H1 (cell line): ENCODE results near the gene CELSR1. TPM values are rescaled to one million over a fixed set of nuclear protein-coding genes. Genes with fewer than 3 reads are reported as not detected.
A peak's percentile ranks its signal among the peaks of the same experiment; 100 is the strongest.

ENCODE experiments used
- CTCF ChIA-PET: fragments of 300-600 bp; sonication (Branson Sonifier 250); formaldehyde crosslinking; loops from one replicate; lab custom pipeline; 2021; ENCODE audit not compliant: partially characterized antibody; lab: Charles Lee
- POLR2A ChIA-PET: fragments of 300-600 bp; sonication (Branson Sonifier 250); formaldehyde crosslinking; loops from one replicate; lab custom pipeline; 2021; ENCODE audit warnings: inconsistent platforms; ENCODE audit not compliant: partially characterized antibody; lab: Charles Lee
- DNase-seq, 2 experiments: peaks; one replicate each; pipeline versions ENCODE4 v3.0.0 to v3.0.0-alpha.2; 2010 to 2022; ENCODE audit warnings: low spot score in 2 of 2, low read depth in 1 of 2, mixed read lengths in 1 of 2
- FAIRE-seq: peaks from 2 replicates; lab custom pipeline; 2011; peaks lifted over from hg19 to GRCh38; lab: Jason Lieb, UNC
- H2AFZ ChIP-seq: 2 replicates; pipeline ENCODE4 v1.8.1; 2012; ENCODE audit warnings: low read length, inconsistent platforms
- H2AK5ac ChIP-seq: 2 replicates; pipeline ENCODE4 v1.6.1; 2013; ENCODE audit warnings: low read depth, low read length
- H2BK120ac ChIP-seq: replicated peaks from 2 replicates; pipeline ENCODE3; 2013; ENCODE audit warnings: low read depth, low read length, inconsistent platforms
- H2BK12ac ChIP-seq: 2 replicates; pipeline ENCODE4 v1.6.1; 2013; ENCODE audit warnings: low read depth, low read length
- H2BK15ac ChIP-seq: 2 replicates; pipeline ENCODE4 v1.6.1; 2013; ENCODE audit warnings: low read length
- H2BK20ac ChIP-seq: 2 replicates; pipeline ENCODE4 v1.6.1; 2013; ENCODE audit warnings: low read length
- H2BK5ac ChIP-seq: 2 replicates; pipeline ENCODE4 v1.6.1; 2013; ENCODE audit warnings: low read depth, low read length
- H3K14ac ChIP-seq: 2 replicates; pipeline ENCODE4 v1.6.1; 2013; ENCODE audit warnings: inconsistent platforms; ENCODE audit not compliant: insufficient read length
- H3K18ac ChIP-seq: 2 replicates; pipeline ENCODE4 v1.6.1; 2013; ENCODE audit warnings: low read length; ENCODE audit errors: extremely low read depth
- H3K23ac ChIP-seq: 2 replicates; pipeline ENCODE4 v1.6.1; 2013; ENCODE audit warnings: inconsistent platforms; ENCODE audit not compliant: insufficient read length
- H3K23me2 ChIP-seq: 2 replicates; pipeline ENCODE4 v1.6.1; 2013; ENCODE audit warnings: low read depth, low read length
- H3K27ac ChIP-seq: 2 replicates; pipeline ENCODE4 v1.6.1; 2011; ENCODE audit warnings: low read depth, low read length, inconsistent platforms
- H3K27me3 ChIP-seq, 4 experiments: replicated peaks in 1 of 4; 1 replicate in 1 of 4; 2 replicates in 3 of 4; pipeline versions ENCODE4 v1.6.1 to v1.8.1; 2011 to 2013; ENCODE audit warnings: low read length in 3 of 4, mild to moderate bottlenecking in 3 of 4, inconsistent platforms in 2 of 4, mixed read lengths in 2 of 4, moderate library complexity in 1 of 4; ENCODE audit not compliant: control insufficient read depth in 3 of 4, insufficient read depth in 3 of 4; ENCODE audit errors: extremely low read depth in 1 of 4
- H3K36me3 ChIP-seq, 4 experiments: 2 replicates each; pipeline versions ENCODE4 v1.6.1 to v1.8.1; 2011 to 2013; ENCODE audit warnings: mild to moderate bottlenecking in 4 of 4, low read length in 3 of 4, moderate library complexity in 2 of 4, control low read depth in 1 of 4, inconsistent platforms in 1 of 4; ENCODE audit not compliant: insufficient read depth in 4 of 4, control insufficient read depth in 2 of 4
- H3K4ac ChIP-seq: replicated peaks from 2 replicates; pipeline ENCODE3; 2013; ENCODE audit warnings: low read length, low read depth, mixed read lengths, inconsistent platforms; ENCODE audit not compliant: insufficient read length
- H3K4me1 ChIP-seq, 4 experiments: replicated peaks in 1 of 4; 1 replicate in 1 of 4; 2 replicates in 3 of 4; pipeline versions ENCODE4 v1.6.1 to v1.8.1; 2011 to 2013; ENCODE audit warnings: low read length in 3 of 4, inconsistent platforms in 2 of 4, mixed read lengths in 1 of 4; ENCODE audit not compliant: insufficient read depth in 4 of 4, control insufficient read depth in 3 of 4
- H3K4me2 ChIP-seq, 2 experiments: 2 replicates each; pipeline versions ENCODE4 v1.6.1 to v1.8.1; 2011 to 2013; ENCODE audit warnings: low read depth in 2 of 2, low read length in 2 of 2, control low read depth in 1 of 2, inconsistent platforms in 1 of 2, mild to moderate bottlenecking in 1 of 2; ENCODE audit not compliant: insufficient read depth in 1 of 2
- H3K4me3 ChIP-seq, 4 experiments: fragments of 200-600, 300-600 bp in 1 of 4; sonication (generic), shearing (Covaris generic), sonication (Bioruptor Twin) in 1 of 4; 2 replicates each; pipeline versions ENCODE4 v1.5.1 to v1.8.1; 2011 to 2016; ENCODE audit warnings: low read length in 4 of 4, low read depth in 3 of 4, control low read depth in 2 of 4, inconsistent platforms in 2 of 4, mild to moderate bottlenecking in 2 of 4, mixed read lengths in 1 of 4, moderate library complexity in 1 of 4; ENCODE audit not compliant: insufficient read depth in 2 of 4; ENCODE audit errors: extremely low read depth in 1 of 4
- H3K56ac ChIP-seq: replicated peaks from 2 replicates; pipeline ENCODE3; 2013; ENCODE audit warnings: low read depth, mild to moderate bottlenecking, mixed read lengths, low read length, inconsistent platforms; ENCODE audit not compliant: insufficient read length
- H3K79me1 ChIP-seq: 2 replicates; pipeline ENCODE4 v1.6.1; 2013; ENCODE audit warnings: low read depth, low read length, control low read depth
- H3K79me2 ChIP-seq, 2 experiments: 2 replicates each; pipeline versions ENCODE4 v1.6.1 to v1.8.1; 2012 to 2013; ENCODE audit warnings: low read length in 2 of 2, mild to moderate bottlenecking in 2 of 2, inconsistent platforms in 1 of 2; ENCODE audit not compliant: insufficient read depth in 2 of 2, control insufficient read depth in 1 of 2
- H3K9ac ChIP-seq, 4 experiments: replicated peaks in 1 of 4; 1 replicate in 1 of 4; 2 replicates in 3 of 4; pipeline versions ENCODE4 v1.6.1 to v1.8.1; 2011 to 2013; ENCODE audit warnings: low read depth in 3 of 4, low read length in 3 of 4, control low read depth in 2 of 4, mild to moderate bottlenecking in 2 of 4, moderate library complexity in 2 of 4, inconsistent platforms in 1 of 4; ENCODE audit errors: extremely low read depth in 1 of 4
- H3K9me3 ChIP-seq, 2 experiments: 2 replicates each; pipeline versions ENCODE4 v1.6.1 to v1.8.1; 2012 to 2013; ENCODE audit warnings: mild to moderate bottlenecking in 2 of 2, moderate library complexity in 2 of 2, control low read depth in 1 of 2, inconsistent platforms in 1 of 2, low read depth in 1 of 2, low read length in 1 of 2, mixed read lengths in 1 of 2; ENCODE audit not compliant: insufficient read depth in 2 of 2
- H4K20me1 ChIP-seq, 2 experiments: replicated peaks in 1 of 2; 2 replicates each; pipeline versions ENCODE3 to v1.8.1; 2011 to 2013; ENCODE audit warnings: inconsistent platforms in 2 of 2, low read length in 2 of 2, mild to moderate bottlenecking in 1 of 2; ENCODE audit not compliant: insufficient read depth in 2 of 2, control insufficient read depth in 1 of 2
- H4K5ac ChIP-seq: 2 replicates; pipeline ENCODE4 v1.6.1; 2013; ENCODE audit warnings: low read length, low read depth, mixed read lengths, inconsistent platforms; ENCODE audit not compliant: insufficient read length
- H4K8ac ChIP-seq: 2 replicates; pipeline ENCODE4 v1.8.0; 2013; ENCODE audit warnings: mild to moderate bottlenecking, moderate library complexity, low read length, inconsistent platforms; ENCODE audit not compliant: insufficient read depth; ENCODE audit errors: extremely low read depth
- H4K91ac ChIP-seq: replicated peaks from 2 replicates; pipeline ENCODE3; 2013; ENCODE audit warnings: low read length, mixed read lengths, inconsistent platforms; ENCODE audit not compliant: insufficient read length
- BACH1 ChIP-seq: IDR thresholded peaks from 2 replicates; pipeline ENCODE4 v1.6.1; 2012; ENCODE audit warnings: low read length, improper control_type of control experiment
- CHD1 ChIP-seq: IDR thresholded peaks from 2 replicates; pipeline ENCODE4 v1.6.1; 2012; ENCODE audit warnings: low read depth, low read length, improper control_type of control experiment
- CHD2 ChIP-seq: IDR thresholded peaks from 2 replicates; pipeline ENCODE4 v1.6.1; 2012; ENCODE audit warnings: low read length, improper control_type of control experiment
- CTBP2 ChIP-seq: IDR thresholded peaks from 2 replicates; pipeline ENCODE4 v1.7.0; 2011; ENCODE audit warnings: borderline replicate concordance, mild to moderate bottlenecking, moderate library complexity, mixed read lengths, low read length; ENCODE audit not compliant: insufficient read depth, insufficient read length
- NANOG ChIP-seq: IDR thresholded peaks from 2 replicates; pipeline ENCODE4 v1.6.1; 2011; ENCODE audit warnings: low read length, low read depth, mild to moderate bottlenecking, inconsistent platforms; ENCODE audit not compliant: insufficient read depth, poor library complexity, severe bottlenecking
- WGBS, 2 experiments: shearing (Covaris generic) in 1 of 2; methylation state at CpG; one replicate each; pipeline versions ENCODE4 v1.1.6 to v1.1.7; 2013 to 2015; ENCODE audit warnings: low lambda C conversion rate in 2 of 2, mixed read lengths in 2 of 2, inconsistent platforms in 1 of 2, low coverage in 1 of 2, missing lambda C conversion rate in 1 of 2; ENCODE audit not compliant: insufficient replicate concordance in 2 of 2, insufficient coverage in 1 of 2, insufficient read length in 1 of 2; ENCODE audit errors: extremely low coverage in 1 of 2, missing lambda C conversion rate in 1 of 2; 5-methylcytosine and 5-hydroxymethylcytosine counted together
- polyA plus RNA-seq, 7 experiments: library from polyadenylated mRNA; depleted of rRNA in 3 of 7; stranded (reverse) in 5 of 7; unstranded in 2 of 7; fragments of >200 nt in 5 of 7; fragments of 200-250 nt in 2 of 7; gene quantifications; 1 replicate in 5 of 7; 2 replicates in 1 of 7; 4 replicates in 1 of 7; pipeline versions ENCODE4 v1.2.1 to v1.2.3, GENCODE V29; 2011 to 2013; ENCODE audit warnings: missing spikeins in 2 of 7, mixed read lengths in 2 of 7
- total RNA-seq: library from RNA; stranded (reverse); fragmentation: NEBNext Ultra II Directional; extraction: Animal tissue kit (Norgen Biotek cat#: 25700); gene quantifications from 2 replicates; pipeline ENCODE4 v1.2.1, GENCODE V29; 2021

The CELSR1 gene
- total and polyA plus RNA-seq, 2 of the 8 experiments (the other 6 are each of a cell fraction or from before 2014, with no cell fraction given) = 9.0 to 12.4 TPM

- Histone ChIP-seq H2BK20ac (no peak overlapping the region), H3K27ac (no peak overlapping the region), H2BK15ac (no peak overlapping the region), H2BK12ac (no peak overlapping the region), H3K9me3 (no peaks in the 10 kb centered on the region), H3K79me2 (no peaks in the 10 kb centered on the region), H3K23me2 (peaks cover 6% of the 10 kb centered on the region; the same call in 1 of the 2 replicates), H4K8ac (no peak overlapping the region), H3K27me3 (no peaks in the 10 kb centered on the region), H3K23ac (no peak overlapping the region), H2BK120ac (no peak overlapping the region), H3K14ac (no peak overlapping the region), H3K56ac (peak overlapping the region; percentile 94), H2AFZ (no peak overlapping the region), H3K36me3 (0 out of 8 replicates have a peak, but pooled peaks cover 0 to 2% (median 0%) of the 10 kb centered on the region in 4 experiments), H4K20me1 (peaks cover 0 to 5% of the 10 kb centered on the region in 2 experiments), H3K18ac (no peak overlapping the region), H3K4me1 (peaks cover 0 to 4% (median under 1%) of the 10 kb centered on the region in 4 experiments; a peak in 3 of 7 replicates), H3K79me1 (peaks cover 2% of the 10 kb centered on the region; the same call in 1 of the 2 replicates), H4K5ac (no peak overlapping the region), H3K9ac (no peak overlapping the region), H3K4me3 (no peak overlapping the region), H2BK5ac (no peak overlapping the region), H3K4me2 (no peak overlapping the region), H3K4ac (no peak overlapping the region), H4K91ac (no peak overlapping the region), H2AK5ac (no peak overlapping the region)
- DNase-seq = no peak
- 88 to 100% methylated on average over 1 to 2 of the region's 2 CpGs for WGBS, 2 experiments
- no peak for FAIRE-seq
- CTCF ChIA-PET = interaction anchor here (0.9 to 3.2 kb wide), 5 partner anchors 8 to 114 kb away, joined by 3 to 14 read pairs (median 4); no protein-coding TSS in a partner anchor
- POLR2A ChIA-PET = interaction anchor here (0.8 kb wide), 1 partner anchor 12 kb away, joined by 3 read pairs; no protein-coding TSS in a partner anchor
- no peak for TF ChIP-seq BACH1
- TF ChIP-seq CTBP2 = no peak
- TF ChIP-seq CHD1 = no peak
- no peak for TF ChIP-seq NANOG
- TF ChIP-seq CHD2 = no peak
Observed at GRCh38 chr22:46449116-46449691, 88.2 kb downstream of the CELSR1 start.
